HEK293 (cell line): Measurements from ENCODE around the gene PHGDH.

Source experiments
- CTCF ChIP-seq: fragments of 450-650 bp; formaldehyde crosslinking; IDR thresholded peaks from 2 replicates; pipeline ENCODE4 v1.5.1; 2016; ENCODE audit warnings: missing biosample characterization, missing genetic modification characterization
- HOXD13 ChIP-seq: sonication (generic); formaldehyde crosslinking; IDR thresholded peaks from 2 replicates; pipeline ENCODE4 v1.8.0; 2022; ENCODE audit warnings: missing genetic modification reagents, borderline replicate concordance
- KLF16 ChIP-seq: fragments of 450-650 bp; formaldehyde crosslinking; IDR thresholded peaks from 2 replicates; pipeline ENCODE4 v1.5.1; 2017; ENCODE audit warnings: missing biosample characterization, missing genetic modification characterization
- PRDM1 ChIP-seq: fragments of 450-650 bp; formaldehyde crosslinking; IDR thresholded peaks from 2 replicates; pipeline ENCODE4; 2016; ENCODE audit warnings: missing biosample characterization, missing genetic modification characterization
- ZNF548 ChIP-seq: fragments of 450-650 bp; formaldehyde crosslinking; IDR thresholded peaks from 2 replicates; pipeline ENCODE4 v1.5.1; 2016; ENCODE audit warnings: missing biosample characterization, missing genetic modification characterization
- TF ChIP-seq, protein P1 (sequence below): fragments of 450-650 bp; formaldehyde crosslinking; IDR thresholded peaks from 2 replicates; pipeline ENCODE4 v1.5.1; 2016; ENCODE audit warnings: missing biosample characterization, missing genetic modification characterization

DNA sequence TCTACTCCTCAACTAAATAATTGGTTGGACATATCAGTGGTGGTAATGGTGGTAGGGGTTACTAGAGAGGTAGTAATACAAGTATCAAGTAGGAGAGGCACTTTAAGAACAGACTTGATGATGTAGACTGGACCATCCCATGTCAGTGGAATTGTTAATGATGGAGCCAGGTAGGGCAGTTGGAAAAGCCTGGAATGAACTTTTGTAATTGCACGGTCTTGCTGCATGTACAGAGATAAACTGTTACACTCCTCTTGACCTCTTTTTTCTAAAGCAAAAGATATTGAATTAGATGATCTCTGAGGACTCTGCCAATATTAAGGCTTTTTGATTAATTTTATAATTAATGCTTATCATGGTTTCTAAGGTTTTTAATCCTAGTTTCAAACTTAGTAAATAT is 51.2 kb downstream of the PHGDH start:
- TF ChIP-seq CTCF (tag by site-specific recombination) (no peak), KLF16 (tag by site-specific recombination) (no peak), ZNF548 (tag by site-specific recombination) (no peak), PRDM1 (no peak), HOXD13 (CRISPR knock-in tag) (no peak)
- TF ChIP-seq, protein P1, sequence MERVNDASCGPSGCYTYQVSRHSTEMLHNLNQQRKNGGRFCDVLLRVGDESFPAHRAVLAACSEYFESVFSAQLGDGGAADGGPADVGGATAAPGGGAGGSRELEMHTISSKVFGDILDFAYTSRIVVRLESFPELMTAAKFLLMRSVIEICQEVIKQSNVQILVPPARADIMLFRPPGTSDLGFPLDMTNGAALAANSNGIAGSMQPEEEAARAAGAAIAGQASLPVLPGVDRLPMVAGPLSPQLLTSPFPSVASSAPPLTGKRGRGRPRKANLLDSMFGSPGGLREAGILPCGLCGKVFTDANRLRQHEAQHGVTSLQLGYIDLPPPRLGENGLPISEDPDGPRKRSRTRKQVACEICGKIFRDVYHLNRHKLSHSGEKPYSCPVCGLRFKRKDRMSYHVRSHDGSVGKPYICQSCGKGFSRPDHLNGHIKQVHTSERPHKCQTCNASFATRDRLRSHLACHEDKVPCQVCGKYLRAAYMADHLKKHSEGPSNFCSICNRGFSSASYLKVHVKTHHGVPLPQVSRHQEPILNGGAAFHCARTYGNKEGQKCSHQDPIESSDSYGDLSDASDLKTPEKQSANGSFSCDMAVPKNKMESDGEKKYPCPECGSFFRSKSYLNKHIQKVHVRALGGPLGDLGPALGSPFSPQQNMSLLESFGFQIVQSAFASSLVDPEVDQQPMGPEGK (tag by site-specific recombination), result no peak
